Measurements from ENCODE around the gene MAP3K14. TPM values are rescaled to one million over a fixed set of nuclear protein-coding genes. Genes with fewer than 3 reads are reported as not detected.

Gene MAP3K14
- total RNA-seq, 4 donors from 2014 or later = 16.5 to 30.4 (median 24.7) TPM

- Histone ChIP-seq H3K4me3 (no peak overlapping the region), H3K36me3 (no peaks in the 10 kb centered on the region), H3K4me1 (peaks cover 0 to 42% (median 30%) of the 10 kb centered on the region in 4 donors), H3K9me3 (no peaks in the 10 kb centered on the region), H3K27ac (peak overlapping the region in 1 of 4 donors; percentile 96), H3K27me3 (no peaks in the 10 kb centered on the region)
- TF ChIP-seq POLR2A (IDR thresholded peaks at IDR 0.05) (no peak), CTCF (IDR thresholded peaks at IDR 0.05) (peak in 5 of 6 experiments; percentile 19 to 35 (median 26))
- peak in 2 of 3 donors; percentile 48 to 61 for DNase-seq
Measured at GRCh38 chr17:45231481-45232116, 85.2 kb downstream of the MAP3K14 start.

- DNase-seq = no peak
- Histone ChIP-seq H3K36me3 (no peaks in the 10 kb centered on the region), H3K4me1 (peaks cover 0 to 42% (median 30%) of the 10 kb centered on the region in 4 donors), H3K4me3 (no peak overlapping the region), H3K27ac (peak overlapping the region; percentile 16 to 96 (median 86)), H3K27me3 (no peaks in the 10 kb centered on the region), H3K9me3 (no peaks in the 10 kb centered on the region)
- TF ChIP-seq POLR2A (IDR thresholded peaks at IDR 0.05) = no peak
- TF ChIP-seq CTCF (IDR thresholded peaks at IDR 0.05) = no peak
Measured at GRCh38 chr17:45230787-45231480, 85.9 kb downstream of the MAP3K14 start.

DNA sequence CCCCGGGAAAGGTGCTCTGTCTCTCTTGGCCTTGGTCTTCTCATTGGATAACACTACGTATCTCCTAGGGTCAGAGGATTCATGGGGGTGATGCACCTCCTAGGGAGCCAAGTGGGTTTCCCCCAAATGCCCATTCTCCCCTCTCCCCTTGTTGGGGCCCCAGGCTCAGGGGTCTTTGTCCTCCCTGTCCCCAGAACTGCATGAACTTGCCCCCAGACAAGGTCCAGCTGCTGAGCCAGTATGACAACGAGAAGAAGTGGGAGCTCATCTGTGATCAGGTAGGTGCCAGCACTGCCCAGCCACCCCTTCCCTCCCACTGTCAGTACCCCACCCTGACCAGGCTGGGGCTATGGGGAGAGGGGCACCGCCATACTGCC is 86.4 kb downstream of the MAP3K14 start:
- Histone ChIP-seq H3K36me3 (no peaks in the 10 kb centered on the region), H3K27ac (peak overlapping the region; percentile 84 to 96 (median 88)), H3K27me3 (no peaks in the 10 kb centered on the region), H3K4me3 (no peak overlapping the region), H3K9me3 (no peaks in the 10 kb centered on the region), H3K4me1 (peaks cover 0 to 42% (median 31%) of the 10 kb centered on the region in 4 donors)
- no peak for DNase-seq
- TF ChIP-seq POLR2A (IDR thresholded peaks at IDR 0.05) (no peak), CTCF (IDR thresholded peaks at IDR 0.05) (no peak)

GRCh38 chr17:45229681-45230409 is 87.0 kb downstream of the MAP3K14 start:
- H3K4me3 ChIP-seq = no peak overlapping the region
- TF ChIP-seq POLR2A (IDR thresholded peaks at IDR 0.05) (no peak), CTCF (IDR thresholded peaks at IDR 0.05) (no peak)
- H3K9me3 ChIP-seq = no peaks in the 10 kb centered on the region
- no peak for DNase-seq
- peaks cover 0 to 42% (median 34%) of the 10 kb centered on the region in 4 donors for H3K4me1 ChIP-seq
- no peaks in the 10 kb centered on the region for H3K27me3 ChIP-seq
- H3K36me3 ChIP-seq = no peaks in the 10 kb centered on the region
- peak overlapping the region; percentile 84 to 96 (median 88) for H3K27ac ChIP-seq

- Histone ChIP-seq H3K9me3 (no peaks in the 10 kb centered on the region), H3K27me3 (no peaks in the 10 kb centered on the region), H3K4me1 (peaks cover 0 to 42% (median 35%) of the 10 kb centered on the region in 4 donors), H3K4me3 (peak overlapping the region in 3 of 4 donors; percentile 4 to 71 (median 32)), H3K27ac (peak overlapping the region; percentile 84 to 96 (median 88)), H3K36me3 (no peaks in the 10 kb centered on the region)
- DNase-seq = peak; percentile 67 to 94 (median 87)
- TF ChIP-seq POLR2A (IDR thresholded peaks at IDR 0.05) (peak in 1 of 2 donors; percentile 10), CTCF (IDR thresholded peaks at IDR 0.05) (peak in 1 of 6 experiments; percentile 5)
Measured at GRCh38 chr17:45228763-45229539, 87.9 kb downstream of the MAP3K14 start.

All from Peyer's patch (tissue), 4 donors.